GM12891 (cell line): ENCODE data around the gene PROSER2.

Experiments used
- PAX5 ChIP-seq: IDR thresholded peaks from 2 replicates; pipeline ENCODE4 v1.6.1; 2011; ENCODE audit warnings: low read length, moderate library complexity, mild to moderate bottlenecking; ENCODE audit not compliant: insufficient read depth, severe bottlenecking
- POLR2A ChIP-seq: IDR thresholded peaks from 2 replicates; pipeline ENCODE4 v1.6.1; 2011; ENCODE audit warnings: low read depth, low read length, control low read depth
- POLR2AphosphoS5 ChIP-seq: IDR thresholded peaks from 2 replicates; pipeline ENCODE4 v1.6.1; 2011; ENCODE audit warnings: low read depth, low read length, control low read depth
- TAF1 ChIP-seq: IDR thresholded peaks from 2 replicates; pipeline ENCODE4 v1.6.1; 2011; ENCODE audit warnings: low read depth, low read length, control low read depth

GRCh38 chr10:11861341-11861740 is 38.2 kb downstream of the PROSER2 start:
- TF ChIP-seq POLR2A, result no peak
- no peak for TF ChIP-seq POLR2AphosphoS5
- no peak for TF ChIP-seq TAF1
- TF ChIP-seq PAX5, result no peak
